GM19238 (cell line): ENCODE data around the gene SCRN2.

ENCODE experiments used
- DNase-seq: peaks from one replicate; pipeline ENCODE4 v3.0.0; 2011; ENCODE audit warnings: low spot score; ENCODE audit not compliant: insufficient read length

SCRN2 gene

GRCh38 chr17:47821424-47822391 lies 19.4 kb downstream of the SCRN2 start, which contains the start of gene OSBPL7:
TSS of gene OSBPL7 (minus strand) at chr17:47821794. CDS start at chr17:47820278, 1,516 bp downstream.
- peak; percentile 95 for DNase-seq

- no peak for DNase-seq
Observed at GRCh38 chr17:47821031-47821423, 20.0 kb downstream of the SCRN2 start.

- DNase-seq, result no peak
Observed at GRCh38 chr17:47820033-47820789, 20.9 kb downstream of the SCRN2 start.

- DNase-seq, result no peak
Observed at GRCh38 chr17:47819475-47819874, 21.6 kb downstream of the SCRN2 start.

- DNase-seq, result no peak
Observed at GRCh38 chr17:47818002-47818695, 22.9 kb downstream of the SCRN2 start.

- no peak for DNase-seq
Observed at GRCh38 chr17:47816947-47817346, 24.1 kb downstream of the SCRN2 start.

GRCh38 chr17:47816111-47816735 lies 24.9 kb downstream of the SCRN2 start:
- DNase-seq, result no peak

- no peak for DNase-seq
Observed at GRCh38 chr17:47815106-47815918, 25.8 kb downstream of the SCRN2 start.

- no peak for DNase-seq
Observed at GRCh38 chr17:47813512-47814031, 27.5 kb downstream of the SCRN2 start.

GRCh38 chr17:47813077-47813476 lies 28.0 kb downstream of the SCRN2 start:
- no peak for DNase-seq

GRCh38 chr17:47812146-47812920 lies 28.7 kb downstream of the SCRN2 start:
- no peak for DNase-seq

- no peak for DNase-seq
Observed at GRCh38 chr17:47811709-47812108, 29.4 kb downstream of the SCRN2 start.

- DNase-seq, result no peak
Observed at GRCh38 chr17:47810901-47811635, 30.0 kb downstream of the SCRN2 start.

GRCh38 chr17:47810200-47810821 lies 30.8 kb downstream of the SCRN2 start:
- DNase-seq, result no peak

- DNase-seq, result no peak
Observed at GRCh38 chr17:47808830-47809480, 32.1 kb downstream of the SCRN2 start.

- no peak for DNase-seq
Observed at GRCh38 chr17:47808036-47808829, 32.8 kb downstream of the SCRN2 start.

GRCh38 chr17:47807421-47807820 lies 33.7 kb downstream of the SCRN2 start:
- no peak for DNase-seq
